Measurements from ENCODE around the gene TGFBR3.

DNA sequence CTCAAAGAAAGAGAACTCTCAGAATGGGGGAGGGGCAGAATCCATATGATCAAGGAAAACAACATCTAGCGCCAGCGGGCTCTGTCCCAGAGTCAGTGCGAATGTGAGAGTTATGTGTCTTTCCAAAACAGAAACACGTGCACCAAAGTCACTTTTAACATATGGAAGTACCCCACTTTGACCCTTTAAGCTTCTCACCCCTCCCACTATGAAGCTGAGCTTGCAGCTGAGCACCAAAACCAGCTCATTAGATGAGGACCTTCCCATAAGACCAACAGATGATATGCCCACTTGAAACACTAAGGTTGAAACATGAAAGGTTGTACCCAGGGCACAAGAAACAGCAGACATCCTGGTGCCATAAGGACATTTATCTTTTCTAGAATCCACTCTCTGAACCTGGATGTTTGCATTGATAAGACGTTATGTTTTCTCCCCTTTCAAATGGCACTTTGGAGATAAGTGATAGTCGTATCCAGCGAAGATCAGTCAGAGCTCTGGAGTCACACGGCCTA is 171.0 kb downstream of the TGFBR3 start:
- TF ChIP-seq, protein P1, sequence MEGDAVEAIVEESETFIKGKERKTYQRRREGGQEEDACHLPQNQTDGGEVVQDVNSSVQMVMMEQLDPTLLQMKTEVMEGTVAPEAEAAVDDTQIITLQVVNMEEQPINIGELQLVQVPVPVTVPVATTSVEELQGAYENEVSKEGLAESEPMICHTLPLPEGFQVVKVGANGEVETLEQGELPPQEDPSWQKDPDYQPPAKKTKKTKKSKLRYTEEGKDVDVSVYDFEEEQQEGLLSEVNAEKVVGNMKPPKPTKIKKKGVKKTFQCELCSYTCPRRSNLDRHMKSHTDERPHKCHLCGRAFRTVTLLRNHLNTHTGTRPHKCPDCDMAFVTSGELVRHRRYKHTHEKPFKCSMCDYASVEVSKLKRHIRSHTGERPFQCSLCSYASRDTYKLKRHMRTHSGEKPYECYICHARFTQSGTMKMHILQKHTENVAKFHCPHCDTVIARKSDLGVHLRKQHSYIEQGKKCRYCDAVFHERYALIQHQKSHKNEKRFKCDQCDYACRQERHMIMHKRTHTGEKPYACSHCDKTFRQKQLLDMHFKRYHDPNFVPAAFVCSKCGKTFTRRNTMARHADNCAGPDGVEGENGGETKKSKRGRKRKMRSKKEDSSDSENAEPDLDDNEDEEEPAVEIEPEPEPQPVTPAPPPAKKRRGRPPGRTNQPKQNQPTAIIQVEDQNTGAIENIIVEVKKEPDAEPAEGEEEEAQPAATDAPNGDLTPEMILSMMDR (conservative IDR thresholded peaks at IDR 0.05; ENCODE audit: low read depth, low read length): no peak
- no peak for TF ChIP-seq EZH2 (IDR thresholded peaks at IDR 0.05; ENCODE audit: borderline replicate concordance, low read depth, low read length, poor library complexity, severe bottlenecking)

Measured in A673 (cell line).